Brain microvascular endothelial cell (primary cell): Measurements from ENCODE around the gene TPSD1.
A peak's percentile ranks its signal among the peaks of the same experiment; 100 is the strongest.

Source experiments
- DNase-seq: peaks from one replicate; pipeline ENCODE4 v3.0.0-alpha.2; 2020
- H3K27ac ChIP-seq: fragments of 250-450 bp; sonication (Bioruptor Pico); 2 replicates; pipeline ENCODE4 v1.5.1; 2020; ENCODE audit warnings: mild to moderate bottlenecking, moderate library complexity
- H3K27me3 ChIP-seq: fragments of 250-450 bp; sonication (Bioruptor Pico); replicated peaks from 2 replicates; pipeline ENCODE4 v1.5.1; 2020; ENCODE audit warnings: mild to moderate bottlenecking
- H3K36me3 ChIP-seq: fragments of 250-450 bp; sonication (Bioruptor Pico); replicated peaks from 2 replicates; pipeline ENCODE4 v1.5.1; 2020; ENCODE audit warnings: mild to moderate bottlenecking
- H3K4me3 ChIP-seq: 2 replicates; pipeline ENCODE4 v1.5.1; 2011; ENCODE audit warnings: low read depth, mild to moderate bottlenecking, control low read depth, low read length, moderate library complexity
- in situ Hi-C: cut with HindIII; loops from 2 replicates; pipeline ENCODE4 v1.10.0; 2017; ENCODE audit warnings: low sequenced_read_pairs, low pct_ligation_motif_present
- TF ChIP-seq, protein P1 (sequence below): IDR thresholded peaks from 2 replicates; pipeline ENCODE4 v1.5.1; 2011; ENCODE audit warnings: low read depth, mild to moderate bottlenecking, moderate library complexity, low read length, control low read depth, inconsistent platforms; ENCODE audit errors: missing control alignments

Gene TPSD1

DNA sequence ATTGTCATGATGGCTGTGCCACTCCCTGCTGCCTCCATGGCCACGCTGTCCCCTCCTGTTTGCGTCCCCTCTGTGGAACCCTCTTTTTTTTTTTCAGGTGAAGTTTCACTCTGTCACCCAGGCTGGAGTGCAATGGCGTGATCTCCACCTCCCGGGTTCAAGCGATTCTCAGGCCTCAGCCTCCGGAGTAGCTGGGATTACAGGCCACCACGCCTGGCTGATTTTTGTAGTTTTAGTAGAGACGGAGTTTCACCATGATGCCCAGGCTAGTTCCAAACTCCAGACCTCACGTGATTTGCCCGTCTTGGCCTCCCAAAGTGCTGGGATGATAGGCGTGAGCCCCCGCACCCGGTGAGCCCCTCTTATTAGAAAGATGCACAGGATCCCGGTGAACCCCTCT is 42.5 kb downstream of the TPSD1 start:
- in situ Hi-C loops: no loop called here
- TF ChIP-seq, protein P1, sequence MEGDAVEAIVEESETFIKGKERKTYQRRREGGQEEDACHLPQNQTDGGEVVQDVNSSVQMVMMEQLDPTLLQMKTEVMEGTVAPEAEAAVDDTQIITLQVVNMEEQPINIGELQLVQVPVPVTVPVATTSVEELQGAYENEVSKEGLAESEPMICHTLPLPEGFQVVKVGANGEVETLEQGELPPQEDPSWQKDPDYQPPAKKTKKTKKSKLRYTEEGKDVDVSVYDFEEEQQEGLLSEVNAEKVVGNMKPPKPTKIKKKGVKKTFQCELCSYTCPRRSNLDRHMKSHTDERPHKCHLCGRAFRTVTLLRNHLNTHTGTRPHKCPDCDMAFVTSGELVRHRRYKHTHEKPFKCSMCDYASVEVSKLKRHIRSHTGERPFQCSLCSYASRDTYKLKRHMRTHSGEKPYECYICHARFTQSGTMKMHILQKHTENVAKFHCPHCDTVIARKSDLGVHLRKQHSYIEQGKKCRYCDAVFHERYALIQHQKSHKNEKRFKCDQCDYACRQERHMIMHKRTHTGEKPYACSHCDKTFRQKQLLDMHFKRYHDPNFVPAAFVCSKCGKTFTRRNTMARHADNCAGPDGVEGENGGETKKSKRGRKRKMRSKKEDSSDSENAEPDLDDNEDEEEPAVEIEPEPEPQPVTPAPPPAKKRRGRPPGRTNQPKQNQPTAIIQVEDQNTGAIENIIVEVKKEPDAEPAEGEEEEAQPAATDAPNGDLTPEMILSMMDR: no peak
- Histone ChIP-seq H3K27ac (no peak overlapping the region), H3K36me3 (no peaks in the 10 kb centered on the region), H3K27me3 (peaks cover 6% of the 10 kb centered on the region), H3K4me3 (no peak overlapping the region)
- DNase-seq: no peak

DNA sequence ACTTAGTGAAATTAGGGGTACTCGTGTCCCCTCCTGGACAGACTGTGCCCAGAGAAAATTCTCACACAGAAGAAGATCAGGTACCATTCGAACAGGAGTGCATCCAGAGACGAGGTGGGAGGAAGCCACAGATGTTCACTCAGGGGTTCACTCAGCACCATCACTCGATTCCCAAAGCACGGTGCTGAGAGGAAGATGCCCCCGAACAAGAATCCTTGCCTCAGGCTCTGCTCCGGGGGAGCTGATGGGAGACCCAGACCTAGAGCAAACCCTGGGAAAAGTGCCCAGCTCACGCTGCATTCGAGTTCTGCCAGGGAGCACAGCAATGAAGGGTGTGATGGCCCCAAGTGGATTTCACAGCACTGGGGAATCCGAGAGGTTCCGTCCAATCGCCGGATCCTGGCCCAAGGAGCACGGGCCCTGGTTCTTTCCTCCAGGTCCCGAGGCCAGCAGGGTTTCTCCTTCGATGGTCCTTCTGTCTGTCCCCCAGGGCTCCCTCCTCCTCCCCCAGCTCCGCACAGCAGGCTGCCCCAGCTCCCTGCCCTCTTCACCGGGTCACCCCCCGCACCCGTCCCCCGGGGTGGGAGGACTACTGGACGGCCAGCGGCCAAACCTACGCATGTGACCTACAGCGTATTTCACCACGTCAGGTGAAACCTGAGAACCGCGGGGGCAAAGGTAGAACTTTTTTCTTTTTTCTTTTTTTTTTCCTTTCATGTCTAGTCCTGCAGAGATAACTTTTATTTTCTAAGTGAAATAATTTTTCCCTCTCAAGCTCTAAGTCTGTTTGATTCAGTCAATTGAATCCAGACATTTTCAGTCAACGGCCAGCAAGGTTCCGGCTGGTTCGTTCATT is 43.4 kb downstream of the TPSD1 start:
- no peak for DNase-seq
- Histone ChIP-seq H3K4me3 (no peak overlapping the region), H3K27ac (no peak overlapping the region), H3K36me3 (no peaks in the 10 kb centered on the region), H3K27me3 (peaks cover 6% of the 10 kb centered on the region)
- TF ChIP-seq, protein P1: no peak
- in situ Hi-C loops: no loop called here

DNA sequence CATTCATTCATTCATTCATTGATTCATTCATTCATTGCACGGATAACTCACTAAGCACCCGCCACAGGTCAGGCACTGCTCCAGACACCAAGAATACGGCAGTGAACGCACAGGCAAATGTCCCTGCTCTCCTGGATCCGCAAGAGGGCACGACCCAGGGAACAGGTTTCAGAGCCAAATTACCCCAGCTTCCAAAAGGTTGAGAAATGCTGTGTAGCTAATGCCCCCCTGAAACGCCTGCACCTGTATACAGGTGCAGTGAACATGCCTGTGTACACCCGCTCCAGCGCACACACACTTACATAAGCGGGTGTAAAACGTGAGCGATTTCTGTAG is 44.0 kb downstream of the TPSD1 start:
- H3K27me3 ChIP-seq: peaks cover 6% of the 10 kb centered on the region
- in situ Hi-C loops: no loop called here
- H3K27ac ChIP-seq: no peak overlapping the region
- H3K36me3 ChIP-seq: no peaks in the 10 kb centered on the region
- H3K4me3 ChIP-seq: no peak overlapping the region
- no peak for DNase-seq
- TF ChIP-seq, protein P1: no peak

DNA sequence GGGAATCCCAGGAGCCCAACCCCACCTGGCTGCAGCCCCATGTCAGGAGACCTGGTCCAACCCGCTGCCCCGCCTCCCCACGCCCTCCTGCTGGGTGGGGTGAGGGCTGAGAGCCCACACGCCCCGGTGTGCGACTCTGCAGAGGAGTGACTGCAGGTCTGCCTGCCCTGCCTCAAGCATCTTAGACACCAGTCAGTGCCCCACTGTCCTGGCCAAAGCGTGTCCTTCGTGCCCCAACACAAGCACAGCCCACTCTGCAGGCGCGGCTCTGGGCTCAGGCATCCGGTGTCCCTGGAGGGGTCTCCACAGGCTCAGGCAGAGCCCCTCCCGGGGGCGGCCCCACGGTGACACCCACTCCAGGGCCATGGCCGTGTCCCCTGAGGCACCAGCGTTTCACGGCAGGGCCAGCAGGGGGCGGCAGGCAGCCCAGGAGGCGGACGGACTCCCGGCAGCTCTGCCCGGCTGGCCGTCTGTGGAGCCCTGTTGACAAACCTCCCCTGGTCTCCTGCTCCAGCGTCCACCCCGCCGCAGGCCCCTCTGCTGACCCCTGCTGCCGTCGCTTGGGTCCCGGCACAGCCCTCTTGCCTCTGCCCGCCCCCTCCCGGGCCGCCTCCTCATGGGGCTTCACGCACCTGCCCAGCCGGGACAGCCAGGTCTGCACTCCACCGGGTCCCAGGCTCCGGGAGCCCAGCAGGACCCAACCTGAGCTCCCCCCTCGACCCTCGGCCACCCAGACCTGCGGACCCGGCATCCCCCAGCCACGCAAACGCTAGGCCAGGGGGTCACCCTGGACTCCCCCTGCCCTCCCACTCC is 45.0 kb downstream of the TPSD1 start:
- no peak overlapping the region for H3K27ac ChIP-seq
- no peak overlapping the region for H3K4me3 ChIP-seq
- in situ Hi-C loops: no loop called here
- peak; percentile 32 for DNase-seq
- TF ChIP-seq, protein P1: peak; percentile 89
- peaks cover 6% of the 10 kb centered on the region for H3K27me3 ChIP-seq
- H3K36me3 ChIP-seq: no peaks in the 10 kb centered on the region

DNA sequence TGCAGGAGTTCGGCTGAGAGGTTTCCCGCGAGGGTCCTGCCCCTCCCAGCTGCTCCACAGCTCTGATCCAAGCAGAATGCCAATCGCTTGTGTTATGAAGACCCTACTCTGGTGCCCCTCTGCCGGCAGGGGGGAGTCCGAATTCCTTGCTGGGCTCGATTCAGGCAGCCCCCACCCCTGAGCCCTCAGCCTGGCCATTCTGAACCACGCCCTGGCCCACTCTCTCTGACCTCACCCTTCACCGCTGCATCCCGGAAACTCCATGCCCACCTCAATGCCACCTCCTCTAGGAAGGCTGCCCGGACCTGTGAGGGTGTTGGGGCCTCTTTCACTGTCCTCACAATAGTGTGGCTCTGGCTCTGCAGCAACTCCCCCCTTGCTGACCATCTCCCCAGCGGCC is 45.7 kb downstream of the TPSD1 start:
- TF ChIP-seq, protein P1: no peak
- no peak overlapping the region for H3K4me3 ChIP-seq
- peaks cover 6% of the 10 kb centered on the region for H3K27me3 ChIP-seq
- H3K36me3 ChIP-seq: no peaks in the 10 kb centered on the region
- no peak for DNase-seq
- in situ Hi-C loops: no loop called here
- H3K27ac ChIP-seq: no peak overlapping the region
